Chondrocyte (in vitro differentiated cells): ENCODE results near the gene MPZL1. TPM values are rescaled to one million over a fixed set of nuclear protein-coding genes. Genes with fewer than 3 reads are reported as not detected.

Experiments
- DNase-seq: peaks from one replicate; pipeline ENCODE4 v3.0.0; 2021; ENCODE audit warnings: mixed read lengths, low spot score
- H3K27ac Mint-ChIP-seq: one replicate; pipeline ENCODE4 v1.8.0; 2021; ENCODE audit warnings: mild to moderate bottlenecking, moderate library complexity, mixed read lengths; ENCODE audit not compliant: unreplicated experiment
- H3K27me3 Mint-ChIP-seq: 2 replicates; pipeline ENCODE4 v1.8.0; 2021; ENCODE audit warnings: low read depth, mixed read lengths
- H3K36me3 Mint-ChIP-seq: 2 replicates; pipeline ENCODE4 v1.8.0; 2021; ENCODE audit warnings: low read depth, mixed read lengths
- H3K4me1 Mint-ChIP-seq: 2 replicates; pipeline ENCODE4 v1.8.0; 2021; ENCODE audit warnings: low read depth, mild to moderate bottlenecking, mixed read lengths
- H3K4me3 Mint-ChIP-seq: one replicate; pipeline ENCODE4 v1.8.0; 2021; ENCODE audit warnings: mild to moderate bottlenecking, moderate library complexity, mixed read lengths; ENCODE audit not compliant: unreplicated experiment
- H3K9me3 Mint-ChIP-seq: 2 replicates; pipeline ENCODE4 v1.8.0; 2021; ENCODE audit warnings: low read depth, mixed read lengths
- total RNA-seq: library from RNA; stranded (reverse); gene quantifications from 3 replicates; pipeline ENCODE4 v1.2.1, GENCODE V29; 2021
- TF ChIP-seq, protein P1 (sequence below): fragments of 200-600 bp; sonication (generic); IDR thresholded peaks from 2 replicates; pipeline ENCODE4 v1.5.0; 2021; ENCODE audit warnings: antibody characterized with exemption, mild to moderate bottlenecking, moderate library complexity

Gene MPZL1
- total RNA-seq, 1 donor from 2014 or later = 198 TPM

DNA sequence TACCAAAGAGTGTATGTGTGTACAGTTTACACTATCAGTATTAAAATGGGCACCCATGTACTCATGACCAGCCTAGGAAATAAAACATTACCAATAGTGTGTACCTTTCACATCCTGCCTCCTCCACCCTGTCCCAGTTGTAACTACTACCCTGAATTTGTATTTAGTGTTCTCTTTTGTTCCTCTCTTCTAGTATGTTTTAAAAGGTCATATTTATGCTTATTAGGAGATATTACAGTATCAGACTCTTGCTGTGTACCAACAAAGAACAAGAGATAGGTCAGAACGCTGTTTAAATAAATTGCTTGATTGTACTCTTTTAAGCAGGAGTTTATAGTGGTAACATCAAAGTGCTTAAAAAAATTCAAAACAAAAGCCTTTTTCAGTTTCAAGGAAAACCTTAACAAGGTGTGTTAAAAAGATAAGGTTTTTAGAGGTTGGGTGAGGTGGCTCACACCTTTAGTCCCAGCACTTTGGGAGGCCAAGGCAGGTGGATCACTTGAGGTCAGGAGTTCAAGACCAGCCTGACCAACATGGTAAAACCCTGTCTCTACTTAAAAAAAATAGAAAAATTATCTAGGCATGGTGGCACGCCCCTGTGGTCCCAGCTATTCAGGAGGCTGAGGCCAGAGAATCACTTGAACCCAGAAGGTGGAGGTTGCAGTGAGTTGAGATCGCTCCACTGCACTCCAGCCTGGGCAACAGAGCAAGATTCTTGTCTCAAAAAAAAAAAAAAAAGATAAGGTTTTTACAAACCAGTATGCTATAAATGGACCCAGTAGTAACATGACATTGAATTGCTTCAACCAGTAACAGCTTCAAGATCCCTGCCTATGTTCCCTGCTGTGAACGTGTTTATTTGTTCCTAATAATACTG is 35.9 kb downstream of the MPZL1 start:
- TF ChIP-seq, protein P1, sequence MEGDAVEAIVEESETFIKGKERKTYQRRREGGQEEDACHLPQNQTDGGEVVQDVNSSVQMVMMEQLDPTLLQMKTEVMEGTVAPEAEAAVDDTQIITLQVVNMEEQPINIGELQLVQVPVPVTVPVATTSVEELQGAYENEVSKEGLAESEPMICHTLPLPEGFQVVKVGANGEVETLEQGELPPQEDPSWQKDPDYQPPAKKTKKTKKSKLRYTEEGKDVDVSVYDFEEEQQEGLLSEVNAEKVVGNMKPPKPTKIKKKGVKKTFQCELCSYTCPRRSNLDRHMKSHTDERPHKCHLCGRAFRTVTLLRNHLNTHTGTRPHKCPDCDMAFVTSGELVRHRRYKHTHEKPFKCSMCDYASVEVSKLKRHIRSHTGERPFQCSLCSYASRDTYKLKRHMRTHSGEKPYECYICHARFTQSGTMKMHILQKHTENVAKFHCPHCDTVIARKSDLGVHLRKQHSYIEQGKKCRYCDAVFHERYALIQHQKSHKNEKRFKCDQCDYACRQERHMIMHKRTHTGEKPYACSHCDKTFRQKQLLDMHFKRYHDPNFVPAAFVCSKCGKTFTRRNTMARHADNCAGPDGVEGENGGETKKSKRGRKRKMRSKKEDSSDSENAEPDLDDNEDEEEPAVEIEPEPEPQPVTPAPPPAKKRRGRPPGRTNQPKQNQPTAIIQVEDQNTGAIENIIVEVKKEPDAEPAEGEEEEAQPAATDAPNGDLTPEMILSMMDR = no peak
- no peak overlapping the region for H3K4me3 Mint-ChIP-seq
- H3K36me3 Mint-ChIP-seq = no peaks in the 10 kb centered on the region
- peaks cover 65% of the 10 kb centered on the region for H3K4me1 Mint-ChIP-seq
- H3K27me3 Mint-ChIP-seq = no peaks in the 10 kb centered on the region
- DNase-seq = no peak
- no peak overlapping the region for H3K27ac Mint-ChIP-seq
- no peaks in the 10 kb centered on the region for H3K9me3 Mint-ChIP-seq

DNA sequence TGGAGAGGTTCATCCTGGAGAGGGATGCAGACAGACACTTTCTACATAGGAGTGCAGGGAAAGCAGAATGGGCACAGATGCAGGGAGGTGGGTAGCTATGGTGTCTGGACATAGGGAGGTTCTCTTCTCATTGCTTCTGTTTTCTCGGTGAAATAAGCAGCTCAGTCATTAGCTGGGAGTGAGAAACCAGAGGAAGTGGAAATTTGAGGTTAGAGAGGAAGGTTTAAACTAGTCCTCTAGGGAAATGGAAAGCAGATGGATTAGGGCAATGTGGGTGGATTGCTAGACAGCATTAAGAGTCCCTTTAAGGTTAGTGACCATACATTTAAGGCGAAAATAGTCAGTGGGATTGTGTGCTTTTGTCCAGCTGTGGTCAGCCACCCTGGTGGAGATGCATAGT is 39.6 kb downstream of the MPZL1 start:
- Mint-ChIP-seq H3K36me3 (peaks cover 1% of the 10 kb centered on the region), H3K4me1 (peaks cover 64% of the 10 kb centered on the region), H3K27me3 (no peaks in the 10 kb centered on the region), H3K9me3 (no peaks in the 10 kb centered on the region), H3K4me3 (no peak overlapping the region), H3K27ac (peak overlapping the region; percentile 18)
- DNase-seq = no peak
- TF ChIP-seq, protein P1 = no peak

DNA sequence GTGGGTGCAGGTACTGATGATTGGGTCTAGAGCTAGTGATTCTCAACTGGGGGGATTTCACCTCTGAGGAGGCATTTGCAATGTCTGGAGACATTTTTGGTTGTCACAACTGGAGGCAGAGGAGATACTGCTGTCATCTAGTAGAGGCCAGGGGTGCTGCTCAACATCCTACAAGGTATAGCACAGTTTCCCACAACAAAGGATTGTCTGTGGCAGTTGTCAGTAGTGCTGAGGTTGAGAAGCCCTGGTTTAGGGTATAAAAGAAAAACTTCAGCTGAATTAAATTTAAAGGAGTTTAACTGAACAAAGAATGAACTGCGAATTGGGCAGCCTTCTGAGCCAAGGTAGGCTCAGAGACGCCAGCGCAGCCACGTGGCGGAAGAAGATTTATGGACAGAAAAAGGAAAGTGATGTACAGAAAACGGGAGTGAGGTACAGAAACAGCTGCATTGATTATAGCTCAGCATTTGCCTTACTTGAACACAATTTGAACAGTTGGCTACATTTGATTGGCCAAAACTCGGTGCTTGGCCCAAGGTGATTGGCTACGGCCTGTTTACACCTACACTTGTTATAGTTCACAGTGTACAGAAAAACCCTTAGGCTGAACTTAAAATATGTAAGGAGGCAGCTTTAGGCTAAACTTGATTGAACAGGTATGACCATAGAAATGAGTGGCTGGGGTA is 40.4 kb downstream of the MPZL1 start:
- H3K4me1 Mint-ChIP-seq = peaks cover 57% of the 10 kb centered on the region
- DNase-seq = no peak
- peaks cover 5% of the 10 kb centered on the region for H3K36me3 Mint-ChIP-seq
- H3K27me3 Mint-ChIP-seq = no peaks in the 10 kb centered on the region
- H3K4me3 Mint-ChIP-seq = no peak overlapping the region
- TF ChIP-seq, protein P1 = no peak
- no peaks in the 10 kb centered on the region for H3K9me3 Mint-ChIP-seq
- H3K27ac Mint-ChIP-seq = no peak overlapping the region

DNA sequence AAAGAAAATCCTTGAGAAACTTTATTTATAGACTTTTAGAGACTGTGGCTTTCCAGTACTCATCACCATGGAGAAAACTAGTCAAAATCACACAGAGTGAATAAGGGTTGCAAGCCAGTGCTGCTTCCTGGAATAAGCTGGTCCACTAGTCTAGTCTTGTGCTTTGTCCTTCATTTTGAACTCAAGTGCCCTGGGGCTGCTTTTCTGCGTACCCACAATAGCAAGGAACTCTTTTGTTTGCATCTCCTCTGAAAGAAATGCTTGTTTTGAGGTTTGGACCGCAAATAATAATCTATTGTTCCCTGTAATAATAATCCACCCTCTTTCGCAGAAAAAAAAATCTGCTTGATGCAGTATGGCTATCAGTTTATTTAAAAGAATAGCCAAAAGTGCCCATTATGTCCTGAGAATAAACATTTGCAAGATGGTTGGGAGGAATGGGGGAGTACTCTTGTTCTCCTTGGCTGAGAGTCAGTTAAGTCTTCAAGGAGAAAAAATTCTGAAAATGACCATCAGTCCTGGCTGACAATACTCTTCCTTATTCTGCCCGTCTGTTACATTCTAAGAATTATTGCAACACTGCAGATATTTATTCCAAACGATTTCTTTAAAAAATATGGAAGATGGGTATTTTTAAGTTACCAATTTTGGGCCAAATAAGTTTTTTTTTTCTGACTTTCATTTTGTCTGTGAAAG is 41.9 kb downstream of the MPZL1 start:
- no peaks in the 10 kb centered on the region for H3K9me3 Mint-ChIP-seq
- TF ChIP-seq, protein P1 = no peak
- H3K4me3 Mint-ChIP-seq = no peak overlapping the region
- H3K36me3 Mint-ChIP-seq = peaks cover 14% of the 10 kb centered on the region
- no peak for DNase-seq
- H3K4me1 Mint-ChIP-seq = peaks cover 45% of the 10 kb centered on the region
- H3K27me3 Mint-ChIP-seq = no peaks in the 10 kb centered on the region
- H3K27ac Mint-ChIP-seq = peak overlapping the region; percentile 29
